ACC112 (cell line): ENCODE data around the gene SETD5.
A peak's percentile ranks its signal among the peaks of the same experiment; 100 is the strongest.

ENCODE experiments used
- H2AFZ ChIP-seq: fragments of 200-600 bp; sonication (generic); one replicate; pipeline ENCODE4 v1.6.0; 2017; ENCODE audit warnings: antibody characterized with exemption, low read length; ENCODE audit not compliant: unreplicated experiment
- H3K27ac ChIP-seq: fragments of 200-600 bp; sonication (generic); 2 replicates; pipeline ENCODE4 v1.5.1; 2014; ENCODE audit warnings: low read depth, mild to moderate bottlenecking, antibody characterized with exemption, low read length, moderate library complexity
- H3K27me3 ChIP-seq: fragments of 200-600 bp; sonication (generic); 2 replicates; pipeline ENCODE4 v1.6.1; 2014; ENCODE audit warnings: mild to moderate bottlenecking, antibody characterized with exemption, low read length, moderate library complexity, mixed read lengths; ENCODE audit not compliant: insufficient read depth
- H3K36me3 ChIP-seq: fragments of 200-600 bp; sonication (generic); 2 replicates; pipeline ENCODE4 v1.6.1; 2016; ENCODE audit warnings: mild to moderate bottlenecking, antibody characterized with exemption, low read length, moderate library complexity, mixed read lengths; ENCODE audit not compliant: insufficient read depth
- H3K4me1 ChIP-seq: fragments of 200-600 bp; sonication (generic); one replicate; pipeline ENCODE4 v1.6.1; 2016; ENCODE audit warnings: low read length, mixed read lengths; ENCODE audit not compliant: insufficient read depth, unreplicated experiment, control insufficient read depth
- H3K4me3 ChIP-seq: fragments of 200-600 bp; sonication (generic); 2 replicates; pipeline ENCODE4 v1.5.1; 2014; ENCODE audit warnings: mild to moderate bottlenecking, low read depth, low read length
- H3K79me2 ChIP-seq: fragments of 200-600 bp; sonication (generic); one replicate; pipeline ENCODE4 v1.6.0; 2016; ENCODE audit warnings: low read length; ENCODE audit not compliant: control insufficient read depth, unreplicated experiment, insufficient read depth

Gene SETD5

GRCh38 chr3:9397332-9397905, at the start of gene SETD5:
TSS of gene SETD5 (plus strand) at chr3:9397615. CDS start at chr3:9428939, 31,324 bp downstream.
- H3K27me3 ChIP-seq = no peaks in the 10 kb centered on the region
- peaks cover 42% of the 10 kb centered on the region for H3K4me1 ChIP-seq
- peaks cover 85% of the 10 kb centered on the region for H3K79me2 ChIP-seq
- peaks cover 23% of the 10 kb centered on the region for H3K36me3 ChIP-seq
- H2AFZ ChIP-seq = no peak within 1 kb of the TSS
- H3K27ac ChIP-seq = peak within 1 kb of the TSS; percentile 95
- H3K4me3 ChIP-seq = peak within 1 kb of the TSS; percentile 96

- no peak overlapping the region for H3K4me3 ChIP-seq
- H2AFZ ChIP-seq = no peak overlapping the region
- H3K4me1 ChIP-seq = peaks cover 37% of the 10 kb centered on the region
- H3K79me2 ChIP-seq = no peaks in the 10 kb centered on the region
- H3K36me3 ChIP-seq = no peaks in the 10 kb centered on the region
- H3K27ac ChIP-seq = peak overlapping the region; percentile 25
- no peaks in the 10 kb centered on the region for H3K27me3 ChIP-seq
Observed at GRCh38 chr3:9347887-9348286, 49.5 kb upstream of the SETD5 start.

GRCh38 chr3:9349321-9350117, 47.9 kb upstream of the SETD5 start:
- Histone ChIP-seq H3K27ac (peak overlapping the region; percentile 87), H3K36me3 (no peaks in the 10 kb centered on the region), H3K79me2 (no peaks in the 10 kb centered on the region), H2AFZ (no peak overlapping the region), H3K4me3 (no peak overlapping the region; the same call in 1 of the 2 replicates), H3K27me3 (no peaks in the 10 kb centered on the region), H3K4me1 (peaks cover 37% of the 10 kb centered on the region)

GRCh38 chr3:9351709-9352126, 45.7 kb upstream of the SETD5 start:
- Histone ChIP-seq H2AFZ (no peak overlapping the region), H3K27me3 (no peaks in the 10 kb centered on the region), H3K27ac (no peak overlapping the region), H3K36me3 (no peaks in the 10 kb centered on the region), H3K4me1 (peaks cover 44% of the 10 kb centered on the region), H3K4me3 (no peak overlapping the region), H3K79me2 (no peaks in the 10 kb centered on the region)

- no peaks in the 10 kb centered on the region for H3K27me3 ChIP-seq
- H3K79me2 ChIP-seq = no peaks in the 10 kb centered on the region
- H2AFZ ChIP-seq = no peak overlapping the region
- H3K4me1 ChIP-seq = peaks cover 35% of the 10 kb centered on the region
- no peak overlapping the region for H3K4me3 ChIP-seq
- no peak overlapping the region for H3K27ac ChIP-seq
- H3K36me3 ChIP-seq = no peaks in the 10 kb centered on the region
Observed at GRCh38 chr3:9352917-9353752, 44.3 kb upstream of the SETD5 start.

GRCh38 chr3:9361691-9362388, 35.6 kb upstream of the SETD5 start:
- Histone ChIP-seq H3K27ac (no peak overlapping the region), H3K4me3 (peak overlapping the region; percentile 83), H2AFZ (no peak overlapping the region), H3K27me3 (no peaks in the 10 kb centered on the region), H3K79me2 (peaks cover 22% of the 10 kb centered on the region), H3K4me1 (peaks cover 7% of the 10 kb centered on the region), H3K36me3 (peaks cover 14% of the 10 kb centered on the region)

GRCh38 chr3:9362731-9363530, 34.5 kb upstream of the SETD5 start, which contains the start of gene THUMPD3:
TSS of gene THUMPD3 (plus strand) at chr3:9363054. CDS start at chr3:9365069, 2,015 bp downstream.
- Histone ChIP-seq H2AFZ (peak within 1 kb of the TSS; percentile 90), H3K27me3 (no peaks in the 10 kb centered on the region), H3K79me2 (peaks cover 22% of the 10 kb centered on the region), H3K27ac (peak within 1 kb of the TSS; percentile 92), H3K4me1 (peaks cover 7% of the 10 kb centered on the region), H3K4me3 (peak within 1 kb of the TSS; percentile 83), H3K36me3 (peaks cover 22% of the 10 kb centered on the region)

- no peaks in the 10 kb centered on the region for H3K4me1 ChIP-seq
- H3K79me2 ChIP-seq = peaks cover 8% of the 10 kb centered on the region
- H3K27ac ChIP-seq = no peak overlapping the region
- no peak overlapping the region for H2AFZ ChIP-seq
- H3K4me3 ChIP-seq = no peak overlapping the region
- H3K27me3 ChIP-seq = no peaks in the 10 kb centered on the region
- H3K36me3 ChIP-seq = peaks cover 54% of the 10 kb centered on the region
Observed at GRCh38 chr3:9369508-9369907, 27.9 kb upstream of the SETD5 start.

GRCh38 chr3:9373465-9373864, 23.9 kb upstream of the SETD5 start:
- no peak overlapping the region for H2AFZ ChIP-seq
- H3K27ac ChIP-seq = no peak overlapping the region
- H3K4me3 ChIP-seq = no peak overlapping the region
- peaks cover 65% of the 10 kb centered on the region for H3K36me3 ChIP-seq
- H3K27me3 ChIP-seq = no peaks in the 10 kb centered on the region
- no peaks in the 10 kb centered on the region for H3K4me1 ChIP-seq
- peaks cover 5% of the 10 kb centered on the region for H3K79me2 ChIP-seq
